Measurements from ENCODE around the gene DRD2. TPM values are rescaled to one million over a fixed set of nuclear protein-coding genes. Genes with fewer than 3 reads are reported as not detected.

DRD2 gene
- total and polyA plus RNA-seq, 2 donors (not counting 3 experiments of a cell fraction or from before 2014, with no cell fraction given): not detected

GRCh38 chr11:113521737-113522517 is 46.7 kb upstream of the DRD2 start:
- POLR2A ChIA-PET: no interaction called here
- FAIRE-seq: no peak
- no TSS peak for BruUV-seq (replicated peaks)

More at GRCh38 chr11:113521737-113522517, 46.7 kb upstream of the DRD2 start:
- CTCF ChIA-PET: interaction anchor here (0.7 kb wide), 1 partner anchor 10 kb away, joined by 3 read pairs; no protein-coding TSS in a partner anchor
- Histone ChIP-seq H3K9me1 (replicated peaks; ENCODE audit: control insufficient read depth, extremely low read depth, insufficient read depth, low read length) (no peaks in the 10 kb centered on the region), H3K27ac (ENCODE audit: insufficient read depth, low read depth, low read length) (no peak overlapping the region), H4K20me1 (replicated peaks; ENCODE audit: control insufficient read depth, extremely low read depth, insufficient read depth, low read length) (no peaks in the 10 kb centered on the region), H3K4me1 (ENCODE audit: control insufficient read depth, extremely low read depth, insufficient read depth, low read length) (no peaks in the 10 kb centered on the region), H3K36me3 (ENCODE audit: control insufficient read depth in 2 of 2, extremely low read depth in 1 of 2, insufficient read depth in 2 of 2, low read length in 2 of 2) (no peaks in the 10 kb centered on the region), H3K27me3 (ENCODE audit: control insufficient read depth in 2 of 2, insufficient read depth in 2 of 2, low read length in 2 of 2) (peaks cover 0 to 2% of the 10 kb centered on the region in 2 experiments), H3K9ac (replicated peaks; ENCODE audit: extremely low read depth, insufficient read depth, low read length) (no peak overlapping the region), H2AFZ (ENCODE audit: low read depth, low read length) (no peak overlapping the region), H3K79me2 (ENCODE audit: control insufficient read depth, insufficient read depth, low read length) (no peaks in the 10 kb centered on the region), H3K4me3 (replicated peaks in 1 of 3; ENCODE audit: insufficient read depth in 1 of 3, low read depth in 1 of 3, low read length in 3 of 3) (no peak overlapping the region), H3K4me2 (ENCODE audit: insufficient read depth, low read length) (no peak overlapping the region), H3K9me3 (replicated peaks; ENCODE audit: control insufficient read depth, insufficient read depth, low read length) (no peaks in the 10 kb centered on the region)
- TF ChIP-seq FOS (IDR thresholded peaks at IDR 0.05; ENCODE audit: borderline replicate concordance, insufficient read depth, low read length) (no peak), MAX (IDR thresholded peaks at IDR 0.05; ENCODE audit: insufficient read depth, insufficient read length) (no peak), POLR2AphosphoS5 (IDR thresholded peaks at IDR 0.05; ENCODE audit: insufficient read depth, low read depth, low read length) (no peak), JUN (IDR thresholded peaks at IDR 0.05; ENCODE audit: borderline replicate concordance, insufficient read depth, insufficient read length, low read depth) (no peak), MYC (IDR thresholded peaks at IDR 0.05; ENCODE audit: low read depth, low read length) (no peak), POLR2A (IDR thresholded peaks at IDR 0.05; ENCODE audit: low read depth, low read length) (no peak), CTCF (IDR thresholded peaks at IDR 0.05; ENCODE audit: extremely low read depth in 1 of 2, insufficient read depth in 1 of 2, low read depth in 1 of 2, low read length in 2 of 2) (no peak)
- dilution Hi-C loops (cut with MboI; ENCODE audit: extremely low pct_ligation_motif_present, low sequenced_read_pairs): no loop called here
- no peak for DNase-seq (ENCODE audit: low read depth, low spot score)
- intact Hi-C loops (cut with micrococcal nuclease): no loop called here

Data from endothelial cell of umbilical vein (primary cell).